ENCODE results near the gene FNDC3A. TPM values are rescaled to one million over a fixed set of nuclear protein-coding genes. Genes with fewer than 3 reads are reported as not detected.
"Not testable (repeated sequence)": the region's sequence is repeated elsewhere in the genome, so short reads cannot be mapped to it uniquely, and the experiment has no call there.

The FNDC3A gene
- total RNA-seq, 2 donors from 2014 or later: 48.2 to 86.3 TPM

DNA sequence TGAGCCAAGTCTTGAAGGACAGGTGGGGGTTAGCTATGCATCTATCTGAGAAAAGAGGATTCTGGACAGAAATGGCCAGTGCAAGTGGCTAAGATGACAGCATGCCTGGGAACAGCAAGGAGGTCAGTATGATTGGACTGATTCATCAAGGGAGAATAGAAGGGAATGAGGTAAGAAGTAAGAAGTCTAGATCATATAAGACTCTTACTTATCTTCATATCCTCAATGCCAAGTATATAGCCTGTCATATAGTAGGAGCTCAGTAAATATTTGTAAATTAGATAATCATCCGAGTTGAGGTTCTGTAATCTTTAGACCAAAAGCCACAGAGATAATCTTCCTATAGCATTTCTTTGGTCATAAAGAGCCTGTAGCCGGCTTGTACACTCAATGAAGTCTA is 141.2 kb downstream of the FNDC3A start:
- Histone ChIP-seq H3K27me3 (replicated peaks; ENCODE audit: insufficient read depth) (no peaks in the 10 kb centered on the region), H3K36me3 (peaks cover 5% of the 10 kb centered on the region), H3K4me3 (no peak overlapping the region), H3K27ac (no peak overlapping the region), H3K9me3 (no peaks in the 10 kb centered on the region), H3K4me1 (ENCODE audit: control insufficient read depth in 1 of 2, low read depth in 2 of 2) (peaks cover 9 to 21% of the 10 kb centered on the region in 2 donors)
- ATAC-seq (ENCODE audit: insufficient number of reproducible peaks, low FRiP score, low read depth) (no peak), DNase-seq (ENCODE audit: low spot score) (no peak)
- TF ChIP-seq CTCF (IDR thresholded peaks at IDR 0.05): no peak

DNA sequence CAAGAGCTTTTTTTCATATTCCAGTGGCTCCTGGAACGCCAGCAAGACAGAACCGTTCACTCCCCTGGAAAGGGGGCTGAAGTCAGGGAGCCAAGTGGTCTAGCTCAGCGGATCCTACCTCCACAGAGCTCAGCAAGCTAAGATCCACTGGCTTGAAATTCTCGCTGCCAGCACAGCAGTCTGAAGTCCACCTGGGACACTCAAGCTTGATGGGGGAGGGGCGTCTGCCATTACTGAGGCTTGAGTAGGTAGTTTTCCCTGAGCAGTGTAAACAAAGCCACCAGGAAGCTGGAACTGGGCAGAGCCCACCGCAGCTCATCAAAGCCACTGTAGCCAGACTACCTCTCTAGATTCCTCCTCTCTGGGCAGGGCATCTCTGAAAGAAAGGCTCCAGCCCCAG is 142.7 kb downstream of the FNDC3A start:
- not testable (repeated sequence) for H3K36me3 ChIP-seq; H3K27ac ChIP-seq; H3K4me3 ChIP-seq; H3K4me1 ChIP-seq (ENCODE audit: control insufficient read depth in 1 of 2, low read depth in 2 of 2); DNase-seq (ENCODE audit: low spot score); H3K27me3 ChIP-seq (replicated peaks; ENCODE audit: insufficient read depth); H3K9me3 ChIP-seq; ATAC-seq (ENCODE audit: insufficient number of reproducible peaks, low FRiP score, low read depth)

DNA sequence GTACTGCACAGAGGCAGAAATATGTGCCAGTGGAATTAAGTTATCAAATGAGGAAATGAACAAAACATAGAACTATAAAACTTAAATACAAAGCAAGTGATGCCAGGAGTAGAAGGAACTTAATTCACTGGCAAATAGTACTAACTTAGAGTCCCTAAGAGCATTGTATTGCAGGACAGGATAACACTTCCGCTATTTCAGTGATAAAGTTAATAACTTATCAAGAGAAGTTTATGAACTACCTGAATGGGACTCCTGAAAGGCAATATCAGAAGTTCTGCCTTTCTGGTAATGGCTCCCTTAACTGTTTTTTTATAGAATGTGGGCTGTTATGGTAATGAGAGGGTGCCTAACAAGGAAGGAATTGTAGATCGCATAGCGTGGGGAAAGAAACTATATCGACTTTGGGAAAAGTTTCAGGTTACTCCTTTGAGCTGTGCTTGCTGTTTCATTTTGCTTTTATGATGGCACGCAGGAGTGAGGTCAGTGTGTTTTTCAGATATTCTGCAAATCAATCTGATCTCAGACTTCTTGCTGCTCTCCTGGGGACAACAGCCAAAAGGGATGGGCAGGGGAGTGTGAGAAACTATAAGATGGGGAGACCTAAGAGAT is 149.1 kb downstream of the FNDC3A start:
- Histone ChIP-seq H3K27me3 (replicated peaks; ENCODE audit: insufficient read depth) (no peaks in the 10 kb centered on the region), H3K4me1 (ENCODE audit: control insufficient read depth in 1 of 2, low read depth in 2 of 2) (no peaks in the 10 kb centered on the region), H3K4me3 (no peak overlapping the region), H3K9me3 (no peaks in the 10 kb centered on the region), H3K27ac (no peak overlapping the region), H3K36me3 (no peaks in the 10 kb centered on the region)
- TF ChIP-seq CTCF (IDR thresholded peaks at IDR 0.05): no peak
- DNase-seq (ENCODE audit: low spot score) (no peak), ATAC-seq (ENCODE audit: insufficient number of reproducible peaks, low FRiP score, low read depth) (no peak)

DNA sequence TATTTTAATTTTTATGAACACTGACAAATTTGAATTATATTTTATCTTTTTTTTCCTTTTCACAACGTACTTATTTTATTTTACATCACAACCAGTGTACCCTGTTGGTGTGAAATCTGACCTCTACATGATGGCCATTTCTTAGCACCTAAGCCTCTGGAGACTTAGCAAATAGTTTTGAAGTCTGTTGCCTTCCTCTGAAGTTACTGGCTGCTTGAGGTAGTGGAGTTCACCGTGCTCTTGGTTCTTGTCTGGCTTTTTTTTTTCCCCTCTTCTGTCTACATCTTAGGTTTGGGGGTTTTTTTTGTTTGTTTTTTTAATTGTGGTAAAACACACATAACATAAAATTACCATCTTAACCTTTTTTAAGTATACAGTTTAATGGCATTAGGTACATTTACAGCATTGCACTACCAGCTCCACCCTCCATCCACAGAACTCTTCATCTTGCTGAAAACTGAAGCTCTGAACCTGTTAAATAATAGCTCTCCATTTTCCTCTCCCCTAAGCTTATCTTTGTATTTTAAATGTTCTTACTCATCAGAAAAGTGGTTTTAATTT is 150.3 kb downstream of the FNDC3A start:
- Histone ChIP-seq H3K4me1 (ENCODE audit: control insufficient read depth in 1 of 2, low read depth in 2 of 2) (no peaks in the 10 kb centered on the region), H3K27ac (no peak overlapping the region), H3K27me3 (replicated peaks; ENCODE audit: insufficient read depth) (no peaks in the 10 kb centered on the region), H3K9me3 (no peaks in the 10 kb centered on the region), H3K36me3 (peaks cover 3% of the 10 kb centered on the region), H3K4me3 (no peak overlapping the region)
- ATAC-seq (ENCODE audit: insufficient number of reproducible peaks, low FRiP score, low read depth): no peak
- no peak for TF ChIP-seq CTCF (IDR thresholded peaks at IDR 0.05)
- no peak for DNase-seq (ENCODE audit: low spot score)

DNA sequence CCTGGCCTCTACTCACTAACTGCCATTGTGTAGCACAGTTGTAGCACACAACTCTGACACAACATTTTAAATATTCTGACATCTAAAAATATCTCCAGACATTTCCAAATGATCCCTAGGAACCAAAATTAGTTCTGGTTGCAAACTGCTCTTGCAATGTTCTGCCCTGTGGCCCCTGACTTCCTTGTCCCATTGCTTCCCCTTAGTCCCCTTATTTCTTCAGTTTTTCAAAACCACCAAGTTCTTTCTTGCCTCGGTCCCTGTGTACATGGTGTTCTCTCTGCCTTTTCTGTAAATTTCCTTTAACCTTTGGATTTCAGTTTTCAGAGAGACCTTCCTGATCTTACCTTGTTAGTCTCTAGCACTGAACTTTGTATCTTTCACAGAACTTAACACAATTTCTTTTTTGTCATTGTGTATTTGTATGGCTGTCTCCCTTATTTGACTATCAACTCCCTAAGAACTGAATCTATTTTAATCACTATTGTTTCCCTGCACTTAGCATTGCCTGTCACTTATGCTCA is 156.8 kb downstream of the FNDC3A start:
- TF ChIP-seq CTCF (IDR thresholded peaks at IDR 0.05): no peak
- no peaks in the 10 kb centered on the region for H3K27me3 ChIP-seq (replicated peaks; ENCODE audit: insufficient read depth)
- peaks cover 16% of the 10 kb centered on the region for H3K36me3 ChIP-seq
- H3K4me3 ChIP-seq: no peak overlapping the region
- DNase-seq (ENCODE audit: low spot score) (no peak), ATAC-seq (ENCODE audit: insufficient number of reproducible peaks, low FRiP score, low read depth) (no peak)
- peaks cover 0 to 9% of the 10 kb centered on the region in 2 donors for H3K4me1 ChIP-seq (ENCODE audit: control insufficient read depth in 1 of 2, low read depth in 2 of 2)
- H3K9me3 ChIP-seq: no peaks in the 10 kb centered on the region
- no peak overlapping the region for H3K27ac ChIP-seq
